GM18873 (cell line): Measurements from ENCODE around the gene CCL4.
"Not testable (repeated sequence)": the region's sequence is repeated elsewhere in the genome, so short reads cannot be mapped to it uniquely, and the experiment has no call there.

ENCODE experiments used
- ATAC-seq: cut with Tn5 transposase; IDR thresholded peaks from one replicate; pipeline ENCODE4 v1.9.1; 2021; ENCODE audit warnings: mild to moderate bottlenecking, moderate library complexity, moderate number of reproducible peaks; ENCODE audit not compliant: unreplicated experiment, low FRiP score

CCL4 gene

DNA sequence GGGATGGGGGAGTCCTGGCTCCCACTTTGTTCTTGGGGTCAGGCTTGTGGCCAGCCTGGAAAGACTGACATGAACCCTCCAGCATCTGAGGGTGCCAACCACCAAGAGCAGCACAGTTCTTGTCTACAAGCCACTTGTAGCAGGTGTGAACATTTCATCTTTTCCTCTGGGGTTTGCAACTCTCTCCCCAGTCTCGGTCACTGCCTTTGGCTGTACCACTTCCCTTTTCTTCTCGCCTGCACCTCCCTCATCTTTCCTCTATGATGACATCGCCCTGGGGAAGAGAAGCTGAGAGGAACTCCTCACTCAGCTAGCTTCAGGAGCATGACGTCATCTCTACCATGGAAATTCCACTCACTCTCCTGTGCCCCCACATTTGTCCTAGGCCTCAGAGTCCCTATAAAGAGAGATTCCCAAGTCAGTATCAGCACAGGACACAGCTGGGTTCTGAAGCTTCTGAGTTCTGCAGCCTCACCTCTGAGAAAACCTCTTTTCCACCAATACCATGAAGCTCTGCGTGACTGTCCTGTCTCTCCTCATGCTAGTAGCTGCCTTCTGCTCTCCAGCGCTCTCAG, at the start of gene CCL4:
CCL4 (plus strand) TSS at position 427 of the 575 bp plus-strand sequence; CDS start at position 506, 79 bp downstream.
- ATAC-seq: peak; percentile 62

DNA sequence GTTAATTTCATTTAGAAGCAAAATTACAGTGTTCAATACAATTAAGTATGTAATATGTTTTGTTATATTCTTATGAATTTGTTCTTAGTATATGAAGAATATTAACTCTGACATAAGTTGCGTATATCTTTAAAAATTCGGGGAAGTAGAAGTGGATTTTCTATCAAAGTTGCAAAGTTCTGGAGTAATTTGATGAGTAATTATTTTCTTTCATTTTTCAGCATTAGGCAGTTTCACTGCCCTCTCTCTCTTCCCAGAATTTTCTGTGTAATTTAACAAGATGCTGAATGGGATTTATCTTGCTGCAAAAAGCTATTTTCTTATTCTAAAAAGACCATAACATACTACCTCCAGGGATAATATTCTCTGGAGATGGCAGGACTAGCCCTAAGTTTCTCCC, 48.5 kb upstream of the CCL4 start:
- no peak for ATAC-seq

DNA sequence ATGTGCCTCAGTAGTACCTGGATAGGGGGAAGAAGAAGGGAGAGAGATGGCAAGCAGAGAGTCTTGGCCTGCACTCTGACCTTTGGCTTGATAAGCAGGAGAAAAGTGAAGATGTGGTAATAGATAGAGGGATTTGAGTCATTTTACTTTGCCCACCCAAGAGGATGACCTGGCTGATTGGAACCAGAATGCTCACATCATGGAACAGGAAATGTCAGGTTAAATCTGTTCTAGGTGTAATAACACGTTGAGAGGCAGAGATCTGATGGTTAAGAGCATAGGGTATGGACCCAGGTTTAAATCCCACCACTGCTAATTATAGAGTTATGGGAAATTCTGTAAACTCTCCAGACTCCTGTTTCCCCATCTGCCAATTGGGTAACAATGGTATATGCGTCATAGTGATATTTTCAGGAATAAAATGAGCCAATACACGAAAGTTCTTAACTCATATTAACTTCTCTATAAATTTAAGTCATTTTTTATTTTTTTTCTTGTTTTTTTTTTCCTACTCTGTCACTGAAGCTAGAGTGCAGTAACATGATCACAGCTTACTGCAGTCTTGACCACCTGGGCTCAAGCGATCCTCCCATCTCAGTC, 47.6 kb upstream of the CCL4 start:
- no peak for ATAC-seq

- no peak for ATAC-seq
These were observed 45.7 kb upstream of the CCL4 start for GRCh38 chr17:36057911-36058310.

DNA sequence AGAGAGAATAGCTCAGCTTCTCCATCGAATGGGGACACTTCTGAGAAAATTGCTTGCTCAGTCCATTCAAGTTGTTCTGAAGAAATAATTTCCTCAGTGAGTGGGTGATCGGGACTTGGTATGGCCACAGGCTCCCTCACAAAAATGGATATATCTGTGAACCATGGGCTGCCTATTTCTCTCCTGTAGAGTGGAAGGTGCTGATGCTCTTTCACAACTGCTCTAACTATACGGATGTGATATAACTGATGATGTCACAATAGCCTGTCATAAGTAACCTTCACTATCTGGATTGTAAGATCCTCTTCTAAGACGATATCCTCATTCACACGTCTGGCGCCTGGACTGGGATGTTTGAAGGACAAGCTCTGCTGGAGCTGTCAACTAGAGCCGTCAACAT, 44.2 kb upstream of the CCL4 start:
- ATAC-seq: no peak

DNA sequence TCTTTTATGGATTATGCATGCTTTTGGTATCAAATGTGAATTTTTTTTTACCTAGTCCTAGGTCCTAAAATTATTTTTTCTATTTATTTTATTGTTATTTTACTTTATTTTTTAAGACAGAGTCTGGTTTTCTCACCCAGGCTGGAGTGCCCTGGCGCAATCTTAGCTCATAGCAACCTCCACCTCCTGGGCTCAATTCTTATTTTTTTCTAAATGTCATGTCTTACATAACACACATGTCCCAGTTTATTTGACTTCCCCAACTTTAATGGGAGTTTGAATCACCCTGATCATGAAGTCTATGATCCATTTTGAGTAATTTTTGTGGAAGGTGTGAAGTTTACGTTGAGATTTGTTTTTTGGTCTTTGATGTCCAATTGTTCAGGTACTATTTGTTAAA, 42.8 kb upstream of the CCL4 start:
- ATAC-seq: no peak

GRCh38 chr17:36063786-36064541, 39.7 kb upstream of the CCL4 start, which contains the start of gene CCL18:
TSS of gene CCL18 (plus strand) at chr17:36064272. CDS start at chr17:36064343, 71 bp downstream.
- no peak for ATAC-seq

DNA sequence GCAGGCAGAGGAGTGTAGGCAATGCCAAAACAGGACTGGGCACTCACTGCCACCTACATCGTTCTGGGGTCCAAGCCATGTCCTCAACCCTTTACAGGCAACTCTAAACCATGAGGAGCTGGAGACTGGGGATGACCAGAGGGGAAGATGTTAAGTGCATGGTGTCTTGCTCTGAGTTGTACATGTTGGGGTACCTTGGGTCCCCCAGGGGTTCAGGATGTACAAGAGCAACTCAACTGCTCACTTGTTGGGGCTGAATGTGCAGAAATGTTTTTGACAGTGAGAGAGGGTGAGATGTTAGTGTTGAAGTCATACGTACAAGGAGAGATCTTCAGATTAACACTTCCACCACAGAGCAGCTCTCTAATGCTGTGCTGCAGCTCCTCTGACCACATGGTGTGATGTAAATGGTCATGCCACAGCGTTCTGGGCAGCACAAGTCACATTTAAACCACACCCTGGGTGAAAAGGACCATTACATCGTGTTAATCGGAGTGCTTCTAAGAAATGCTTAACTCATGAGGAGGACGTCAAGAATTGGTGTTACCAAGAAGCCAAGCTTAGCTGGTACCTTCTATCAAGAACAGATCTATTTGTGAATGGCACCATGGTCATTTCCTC, 37.2 kb upstream of the CCL4 start:
- no peak for ATAC-seq

GRCh38 chr17:36068524-36068923, 35.1 kb upstream of the CCL4 start:
- no peak for ATAC-seq

DNA sequence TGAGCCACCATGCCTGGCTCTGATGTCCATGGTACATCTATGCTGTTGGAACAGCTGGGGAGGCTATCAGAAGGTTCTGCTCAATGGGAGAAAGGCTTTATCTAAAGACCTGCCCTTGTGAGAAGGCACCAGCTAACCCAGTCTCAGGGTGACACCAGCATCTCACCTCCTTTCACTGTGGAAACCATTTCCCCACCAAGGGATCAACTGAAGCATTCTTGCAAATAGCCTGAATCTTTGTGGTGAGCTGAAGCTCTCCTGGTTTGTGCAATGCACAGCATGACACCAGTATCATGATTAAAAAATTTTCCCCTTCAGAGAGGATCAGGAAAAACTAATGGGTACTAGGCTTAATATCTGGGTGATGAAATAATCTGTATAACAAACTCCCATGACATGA, 34.5 kb upstream of the CCL4 start:
- no peak for ATAC-seq

DNA sequence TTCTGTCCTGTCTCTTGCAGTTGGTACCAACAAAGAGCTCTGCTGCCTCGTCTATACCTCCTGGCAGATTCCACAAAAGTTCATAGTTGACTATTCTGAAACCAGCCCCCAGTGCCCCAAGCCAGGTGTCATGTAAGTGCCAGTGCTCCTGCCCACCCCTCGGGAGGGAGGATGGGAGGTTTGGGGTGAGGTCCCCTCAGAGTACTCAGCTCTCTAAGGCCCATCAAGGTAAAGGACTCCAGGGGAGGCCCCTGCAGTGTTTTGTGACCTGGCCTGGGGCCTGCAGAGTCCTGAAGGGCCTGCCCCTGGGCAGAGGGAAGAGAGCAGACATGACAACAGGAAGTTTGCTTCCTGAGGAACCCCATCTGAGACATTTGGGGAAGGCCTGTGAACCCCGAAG, 33.2 kb upstream of the CCL4 start:
- ATAC-seq: no peak

DNA sequence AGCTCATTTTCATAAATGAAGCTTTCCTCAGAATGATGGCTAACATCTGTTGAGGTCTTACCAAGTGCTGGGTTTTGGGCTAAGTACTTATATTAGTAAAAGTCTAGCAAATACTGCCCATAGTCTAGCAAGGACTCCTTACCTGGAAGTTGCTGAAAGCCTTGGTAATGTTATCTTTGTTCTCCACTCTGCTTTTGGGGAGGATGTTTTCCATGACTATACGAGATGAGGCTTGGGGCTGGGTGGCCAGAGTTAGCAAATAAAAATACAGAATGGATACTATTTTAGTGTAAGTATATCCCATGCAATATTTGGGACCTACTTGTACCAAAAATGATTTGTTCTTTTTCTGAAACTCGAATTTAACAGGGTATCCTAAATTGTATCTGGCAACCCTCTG, 31.9 kb upstream of the CCL4 start:
- no peak for ATAC-seq

GRCh38 chr17:36072431-36073121, 31.1 kb upstream of the CCL4 start:
- peak; percentile 53 for ATAC-seq

DNA sequence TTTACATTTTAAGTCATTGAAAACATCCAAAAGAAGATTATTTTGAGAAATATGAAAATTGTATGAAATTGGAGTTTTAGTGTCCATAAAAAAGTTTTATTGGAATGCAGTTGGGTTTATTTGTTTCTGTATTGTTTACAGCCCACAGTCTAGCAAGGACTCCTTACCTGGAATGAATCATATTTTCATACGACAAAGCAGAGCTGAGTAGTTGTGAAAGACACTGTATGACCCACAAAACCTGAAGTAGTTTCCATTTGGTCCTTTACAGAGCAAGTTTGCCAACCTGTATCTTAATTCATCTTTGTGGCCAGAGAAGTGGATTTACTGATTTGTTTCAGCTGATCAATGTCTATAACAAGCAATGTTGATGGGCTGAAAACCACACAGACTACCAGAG, 29.3 kb upstream of the CCL4 start:
- ATAC-seq: no peak

- not testable (repeated sequence) for ATAC-seq
These were observed 21.8 kb upstream of the CCL4 start for GRCh38 chr17:36081681-36082471.

DNA sequence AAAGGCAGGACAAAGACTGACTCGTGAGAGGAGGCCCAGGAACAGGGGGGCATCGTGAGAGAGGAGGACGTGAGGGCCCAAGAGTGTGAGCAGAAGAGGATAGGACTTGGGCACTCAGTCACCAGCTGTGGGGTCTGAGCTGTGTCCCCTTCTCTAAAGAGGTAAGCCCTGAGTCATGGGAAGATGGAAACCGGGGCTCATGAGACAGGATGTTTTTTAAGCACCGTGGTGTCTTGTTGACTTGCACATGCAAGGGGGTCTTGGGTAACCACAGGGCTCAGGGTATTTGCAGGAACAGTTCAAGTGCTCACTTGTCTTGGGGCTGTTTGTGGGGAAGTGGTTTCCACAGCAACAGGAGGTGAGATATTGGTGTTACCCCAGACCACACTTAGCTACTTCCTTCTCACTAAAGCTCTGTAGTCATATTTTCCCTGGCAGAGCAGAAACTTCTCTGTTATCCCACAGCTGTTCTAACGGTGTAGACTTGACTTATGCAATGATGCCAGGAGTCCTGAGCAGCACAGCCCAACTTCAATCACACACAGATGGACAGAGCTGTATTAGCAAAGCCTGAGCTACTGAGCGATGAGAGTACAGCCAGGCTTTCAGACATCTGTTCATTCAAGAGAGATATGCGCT, 21.0 kb upstream of the CCL4 start:
- ATAC-seq: not testable (repeated sequence)

- not testable (repeated sequence) for ATAC-seq
These were observed 19.9 kb upstream of the CCL4 start for GRCh38 chr17:36083691-36084090.

GRCh38 chr17:36085765-36086164, 17.9 kb upstream of the CCL4 start:
- ATAC-seq: no peak

DNA sequence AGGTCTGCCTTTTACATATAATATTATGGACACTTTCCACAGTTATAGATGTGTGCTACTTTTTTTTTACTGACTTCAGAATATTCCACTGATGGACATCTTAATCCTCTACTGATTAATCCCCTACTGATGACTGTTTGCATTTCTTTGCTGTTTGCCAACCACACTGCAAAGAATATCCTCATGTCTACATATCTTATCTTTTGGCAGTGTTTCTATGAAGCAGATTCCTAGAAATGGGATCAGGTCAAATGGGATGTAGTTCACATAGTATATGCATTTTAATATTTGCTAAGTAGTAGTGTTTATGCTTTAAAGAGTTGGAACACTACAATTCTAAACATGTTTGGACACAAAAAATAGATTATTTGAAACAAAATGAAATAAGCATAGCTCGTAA, 16.8 kb upstream of the CCL4 start:
- no peak for ATAC-seq
